ENCODE data around the gene NTNG2.

Gene NTNG2

GRCh38 chr9:132207839-132208615 lies 46.2 kb downstream of the NTNG2 start:
- TF ChIP-seq CTCF (IDR thresholded peaks at IDR 0.05; ENCODE audit: low read depth, low read length) = no peak
- DNase-seq (ENCODE audit: low read depth in 2 of 2) = no peak
- no peak overlapping the region for H3K4me3 ChIP-seq (replicated peaks in 1 of 2; ENCODE audit: low read depth in 2 of 2, low read length in 2 of 2)

GRCh38 chr9:132209228-132209627 lies 47.4 kb downstream of the NTNG2 start:
- no peak for TF ChIP-seq CTCF (IDR thresholded peaks at IDR 0.05; ENCODE audit: low read depth, low read length)
- H3K4me3 ChIP-seq (replicated peaks in 1 of 2; ENCODE audit: low read depth in 2 of 2, low read length in 2 of 2) = no peak overlapping the region
- DNase-seq (ENCODE audit: low read depth in 2 of 2) = no peak

- peak in 1 of 2 donors; percentile 39 for DNase-seq (ENCODE audit: low read depth in 2 of 2)
- H3K4me3 ChIP-seq (replicated peaks in 1 of 2; ENCODE audit: low read depth in 2 of 2, low read length in 2 of 2) = no peak overlapping the region
- TF ChIP-seq CTCF (IDR thresholded peaks at IDR 0.05; ENCODE audit: low read depth, low read length) = no peak
These were observed 48.8 kb downstream of the NTNG2 start for GRCh38 chr9:132210472-132211145.

GRCh38 chr9:132211570-132211969 lies 49.7 kb downstream of the NTNG2 start:
- no peak for TF ChIP-seq CTCF (IDR thresholded peaks at IDR 0.05; ENCODE audit: low read depth, low read length)
- no peak overlapping the region for H3K4me3 ChIP-seq (replicated peaks in 1 of 2; ENCODE audit: low read depth in 2 of 2, low read length in 2 of 2)
- no peak for DNase-seq (ENCODE audit: low read depth in 2 of 2)

- peak; percentile 86 for DNase-seq (ENCODE audit: low read depth in 2 of 2)
- no peak overlapping the region for H3K4me3 ChIP-seq (replicated peaks in 1 of 2; ENCODE audit: low read depth in 2 of 2, low read length in 2 of 2)
- no peak for TF ChIP-seq CTCF (IDR thresholded peaks at IDR 0.05; ENCODE audit: low read depth, low read length)
These were observed 52.3 kb downstream of the NTNG2 start for GRCh38 chr9:132214027-132214622.

GRCh38 chr9:132216861-132217619 lies 55.2 kb downstream of the NTNG2 start:
- H3K4me3 ChIP-seq (replicated peaks in 1 of 2; ENCODE audit: low read depth in 2 of 2, low read length in 2 of 2) = no peak overlapping the region
- no peak for DNase-seq (ENCODE audit: low read depth in 2 of 2)
- TF ChIP-seq CTCF (IDR thresholded peaks at IDR 0.05; ENCODE audit: low read depth, low read length) = no peak

Measured in cardiac fibroblast (primary cell).